Hepatocyte (in vitro differentiated cells): Measurements from ENCODE around the gene MBNL3.

Source experiments
- EZH2phosphoT487 ChIP-seq: fragments of 200-600 bp; sonication (generic); IDR thresholded peaks from one replicate; pipeline ENCODE4 v1.6.1; 2018; ENCODE audit warnings: antibody characterized with exemption, mild to moderate bottlenecking, low read depth, moderate library complexity; ENCODE audit not compliant: unreplicated experiment, severe bottlenecking
- TF ChIP-seq, protein P1 (sequence below): fragments of 200-600 bp; sonication (generic); IDR thresholded peaks from 2 replicates; pipeline ENCODE4 v1.5.1; 2016; ENCODE audit warnings: antibody characterized with exemption, mild to moderate bottlenecking; ENCODE audit not compliant: poor library complexity

DNA sequence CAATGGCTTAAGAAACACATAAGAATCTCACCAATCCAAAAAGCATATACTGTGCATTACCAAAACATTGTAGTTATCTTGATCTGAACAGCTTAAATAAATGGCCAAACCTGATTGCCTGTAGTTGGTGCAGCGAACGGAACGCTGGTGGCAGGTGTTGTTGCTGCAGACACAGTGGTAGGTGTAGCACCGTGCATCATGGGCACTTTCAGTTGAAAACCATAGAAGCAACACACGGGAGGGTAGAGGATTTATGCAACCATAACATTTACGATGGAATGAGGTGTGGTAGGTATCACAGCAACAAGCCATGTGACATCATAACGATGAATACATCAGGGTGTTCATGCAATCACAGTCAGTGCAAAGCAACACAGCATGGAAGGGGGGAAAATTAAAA, 106.8 kb downstream of the MBNL3 start:
- TF ChIP-seq, protein P1, sequence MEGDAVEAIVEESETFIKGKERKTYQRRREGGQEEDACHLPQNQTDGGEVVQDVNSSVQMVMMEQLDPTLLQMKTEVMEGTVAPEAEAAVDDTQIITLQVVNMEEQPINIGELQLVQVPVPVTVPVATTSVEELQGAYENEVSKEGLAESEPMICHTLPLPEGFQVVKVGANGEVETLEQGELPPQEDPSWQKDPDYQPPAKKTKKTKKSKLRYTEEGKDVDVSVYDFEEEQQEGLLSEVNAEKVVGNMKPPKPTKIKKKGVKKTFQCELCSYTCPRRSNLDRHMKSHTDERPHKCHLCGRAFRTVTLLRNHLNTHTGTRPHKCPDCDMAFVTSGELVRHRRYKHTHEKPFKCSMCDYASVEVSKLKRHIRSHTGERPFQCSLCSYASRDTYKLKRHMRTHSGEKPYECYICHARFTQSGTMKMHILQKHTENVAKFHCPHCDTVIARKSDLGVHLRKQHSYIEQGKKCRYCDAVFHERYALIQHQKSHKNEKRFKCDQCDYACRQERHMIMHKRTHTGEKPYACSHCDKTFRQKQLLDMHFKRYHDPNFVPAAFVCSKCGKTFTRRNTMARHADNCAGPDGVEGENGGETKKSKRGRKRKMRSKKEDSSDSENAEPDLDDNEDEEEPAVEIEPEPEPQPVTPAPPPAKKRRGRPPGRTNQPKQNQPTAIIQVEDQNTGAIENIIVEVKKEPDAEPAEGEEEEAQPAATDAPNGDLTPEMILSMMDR, result no peak
- no peak for TF ChIP-seq EZH2phosphoT487
